Measurements from ENCODE around the gene LRRC8A. TPM values are rescaled to one million over a fixed set of nuclear protein-coding genes. Genes with fewer than 3 reads are reported as not detected.
A peak's percentile ranks its signal among the peaks of the same experiment; 100 is the strongest.
"Not testable (repeated sequence)": the region's sequence is repeated elsewhere in the genome, so short reads cannot be mapped to it uniquely, and the experiment has no call there.

LRRC8A gene
- total RNA-seq, 1 donor, result 26.4 TPM

- no peak overlapping the region for H3K4me3 ChIP-seq (ENCODE audit: low read length)
- no peaks in the 10 kb centered on the region for H3K27me3 ChIP-seq (ENCODE audit: insufficient read depth, low read length)
- H3K4me1 ChIP-seq (ENCODE audit: insufficient read depth, low read length), result peaks cover 20% of the 10 kb centered on the region
- H3K9me3 ChIP-seq (ENCODE audit: low read depth, low read length), result no peaks in the 10 kb centered on the region
These were observed 62.1 kb downstream of the LRRC8A start for GRCh38 chr9:128943832-128944620.

- H3K27me3 ChIP-seq (ENCODE audit: insufficient read depth, low read length); H3K4me3 ChIP-seq (ENCODE audit: low read length); H3K9me3 ChIP-seq (ENCODE audit: low read depth, low read length): not testable (repeated sequence)
- H3K4me1 ChIP-seq (ENCODE audit: insufficient read depth, low read length), result peaks cover 21% of the 10 kb centered on the region
These were observed 63.0 kb downstream of the LRRC8A start for GRCh38 chr9:128944966-128945365.

GRCh38 chr9:128945798-128946501 is 64.0 kb downstream of the LRRC8A start:
- no peak overlapping the region for H3K4me3 ChIP-seq (ENCODE audit: low read length)
- no peaks in the 10 kb centered on the region for H3K27me3 ChIP-seq (ENCODE audit: insufficient read depth, low read length)
- peaks cover 21% of the 10 kb centered on the region for H3K4me1 ChIP-seq (ENCODE audit: insufficient read depth, low read length)
- no peaks in the 10 kb centered on the region for H3K9me3 ChIP-seq (ENCODE audit: low read depth, low read length)

- Histone ChIP-seq H3K9me3 (ENCODE audit: low read depth, low read length) (no peaks in the 10 kb centered on the region), H3K4me3 (ENCODE audit: low read length) (peak overlapping the region; percentile 89), H3K27me3 (ENCODE audit: insufficient read depth, low read length) (no peaks in the 10 kb centered on the region), H3K4me1 (ENCODE audit: insufficient read depth, low read length) (peaks cover 21% of the 10 kb centered on the region)
These were observed 64.8 kb downstream of the LRRC8A start for GRCh38 chr9:128946571-128947276.

GRCh38 chr9:128947277-128947526 is 65.3 kb downstream of the LRRC8A start:
- Histone ChIP-seq H3K27me3 (ENCODE audit: insufficient read depth, low read length) (no peaks in the 10 kb centered on the region), H3K4me1 (ENCODE audit: insufficient read depth, low read length) (peaks cover 21% of the 10 kb centered on the region), H3K4me3 (ENCODE audit: low read length) (peak overlapping the region; percentile 89), H3K9me3 (ENCODE audit: low read depth, low read length) (no peaks in the 10 kb centered on the region)

- Histone ChIP-seq H3K4me3 (ENCODE audit: low read length) (peak within 1 kb of the TSS; percentile 89), H3K9me3 (ENCODE audit: low read depth, low read length) (no peaks in the 10 kb centered on the region), H3K27me3 (ENCODE audit: insufficient read depth, low read length) (no peaks in the 10 kb centered on the region), H3K4me1 (ENCODE audit: insufficient read depth, low read length) (peaks cover 21% of the 10 kb centered on the region)
These were observed 65.8 kb downstream of the LRRC8A start, which contains the start of the genes DOLK and NUP188 for GRCh38 chr9:128947527-128948301. Gene DOLK (minus strand): TSS chr9:128947603. CDS start chr9:128947303, 300 bp downstream. Gene NUP188 (plus strand): TSS chr9:128947699. CDS start chr9:128947720, 21 bp downstream.

- not testable (repeated sequence) for H3K27me3 ChIP-seq (ENCODE audit: insufficient read depth, low read length); H3K9me3 ChIP-seq (ENCODE audit: low read depth, low read length); H3K4me3 ChIP-seq (ENCODE audit: low read length); H3K4me1 ChIP-seq (ENCODE audit: insufficient read depth, low read length)
These were observed 79.5 kb downstream of the LRRC8A start for GRCh38 chr9:128961403-128961802.

Other genes with a start within 250 kb of the LRRC8A start
- 2.1 TPM for gene DYNC2I2, start 225.3 kb upstream of the LRRC8A start, total RNA-seq
- gene SET, start 192.9 kb upstream of the LRRC8A start, total RNA-seq, result 386 TPM
- 0.73 TPM for gene PKN3, start 179.6 kb upstream of the LRRC8A start, total RNA-seq
- gene ZDHHC12, start 158.0 kb upstream of the LRRC8A start, total RNA-seq, result 19.6 TPM
- gene ZER1, start 110.2 kb upstream of the LRRC8A start, total RNA-seq, result 23.4 TPM
- 26.4 TPM for gene TBC1D13, start 94.9 kb upstream of the LRRC8A start, total RNA-seq
- gene ENDOG, start 63.6 kb upstream of the LRRC8A start, total RNA-seq, result 3.0 TPM
- 8.0 TPM for gene SPOUT1, start 52.3 kb upstream of the LRRC8A start, total RNA-seq
- gene KYAT1, start 183 bp upstream of the LRRC8A start, total RNA-seq, result 2.0 TPM
- 0.73 TPM for gene PHYHD1, start 38.8 kb downstream of the LRRC8A start, total RNA-seq
- gene DOLK, start 65.5 kb downstream of the LRRC8A start, total RNA-seq, result 8.1 TPM
- gene NUP188, start 65.6 kb downstream of the LRRC8A start, total RNA-seq, result 34.9 TPM
- gene SH3GLB2, start 146.2 kb downstream of the LRRC8A start, total RNA-seq, result 37.0 TPM
- 22.7 TPM for gene MIGA2, start 154.5 kb downstream of the LRRC8A start, total RNA-seq
- 1.9 TPM for gene DOLPP1, start 199.0 kb downstream of the LRRC8A start, total RNA-seq
- 11.6 TPM for gene CRAT, start 228.7 kb downstream of the LRRC8A start, total RNA-seq
- 20.0 TPM for gene PTPA, start 229.3 kb downstream of the LRRC8A start, total RNA-seq